ENCODE results near the gene CAVIN4.

- no peak for TF ChIP-seq TAF1 (IDR thresholded peaks at IDR 0.05; ENCODE audit: borderline replicate concordance, low read depth, low read length)
- no peak for TF ChIP-seq POLR2A (IDR thresholded peaks at IDR 0.05; ENCODE audit: low read depth, low read length)
Observed at GRCh38 chr9:100589582-100589981, 11.7 kb downstream of the CAVIN4 start.

Measured in GM12892 (cell line).